HEK293T (cell line): Measurements from ENCODE around the gene CASR.

Experiments
- CTCF ChIA-PET: fragments of 350-600 bp; formaldehyde crosslinking; extraction: SDS; loops from one replicate; lab custom pipeline; 2021; ENCODE audit warnings: antibody characterized with exemption, inconsistent platforms; lab: Yijun Ruan, JAX
- POLR2A ChIA-PET: fragments of 350-600 bp; formaldehyde crosslinking; extraction: SDS; loops from one replicate; lab custom pipeline; 2020; ENCODE audit warnings: antibody characterized with exemption, inconsistent platforms; lab: Yijun Ruan, JAX
- DNase-seq: peaks from one replicate; pipeline ENCODE4 v3.0.0; 2012; ENCODE audit warnings: mixed read lengths; ENCODE audit errors: extremely low spot score
- ARNT ChIP-seq: fragments of 450-650 bp; IDR thresholded peaks from 2 replicates; pipeline ENCODE4 v1.6.1; 2017; ENCODE audit warnings: mild to moderate bottlenecking
- BHLHE40 ChIP-seq: fragments of 450-650 bp; IDR thresholded peaks from 2 replicates; pipeline ENCODE4 v1.6.1; 2016; ENCODE audit warnings: mild to moderate bottlenecking, moderate library complexity, borderline replicate concordance
- CTBP1 ChIP-seq: fragments of 450-650 bp; IDR thresholded peaks from 2 replicates; pipeline ENCODE4 v1.6.1; 2016; ENCODE audit warnings: borderline replicate concordance
- ELF4 ChIP-seq: fragments of 450-650 bp; IDR thresholded peaks from 2 replicates; pipeline ENCODE4 v1.6.1; 2017; ENCODE audit warnings: antibody characterized with exemption
- FOXA1 ChIP-seq: fragments of 450-650 bp; IDR thresholded peaks from 2 replicates; pipeline ENCODE4 v1.6.1; 2016; ENCODE audit warnings: mild to moderate bottlenecking
- FOXK2 ChIP-seq: fragments of 450-650 bp; IDR thresholded peaks from 2 replicates; pipeline ENCODE4 v1.6.1; 2016; ENCODE audit warnings: mild to moderate bottlenecking
- FOXM1 ChIP-seq: fragments of 450-650 bp; IDR thresholded peaks from 2 replicates; pipeline ENCODE4 v1.6.1; 2017; ENCODE audit warnings: mild to moderate bottlenecking, borderline replicate concordance
- HDGF ChIP-seq: fragments of 450-650 bp; IDR thresholded peaks from 2 replicates; pipeline ENCODE4 v1.6.1; 2017; ENCODE audit warnings: antibody characterized with exemption, borderline replicate concordance
- L3MBTL2 ChIP-seq: fragments of 450-650 bp; conservative IDR thresholded peaks from 2 replicates; pipeline ENCODE4 v1.6.1; 2016; ENCODE audit warnings: mild to moderate bottlenecking
- LEF1 ChIP-seq: fragments of 450-650 bp; IDR thresholded peaks from 2 replicates; pipeline ENCODE4 v1.6.1; 2017; ENCODE audit warnings: mild to moderate bottlenecking, borderline replicate concordance
- NFRKB ChIP-seq: fragments of 450-650 bp; IDR thresholded peaks from 2 replicates; pipeline ENCODE4 v1.6.1; 2016; ENCODE audit warnings: mild to moderate bottlenecking, moderate library complexity
- PKNOX1 ChIP-seq: fragments of 450-650 bp; IDR thresholded peaks from 2 replicates; pipeline ENCODE4 v1.6.1; 2016
- SP1 ChIP-seq: fragments of 450-650 bp; IDR thresholded peaks from 2 replicates; pipeline ENCODE4 v1.6.1; 2017
- SUZ12 ChIP-seq: fragments of 450-650 bp; IDR thresholded peaks from 2 replicates; pipeline ENCODE4 v1.6.1; 2016; ENCODE audit warnings: mild to moderate bottlenecking
- TARDBP ChIP-seq: fragments of 450-650 bp; IDR thresholded peaks from 2 replicates; pipeline ENCODE4 v1.6.1; 2016
- ZNF384 ChIP-seq: fragments of 450-650 bp; IDR thresholded peaks from 2 replicates; pipeline ENCODE4 v1.6.1; 2016

CASR gene

GRCh38 chr3:122294359-122294758, 110.9 kb downstream of the CASR start:
- ChIA-PET CTCF (no interaction called here), POLR2A (no interaction called here)
- DNase-seq, result no peak
- TF ChIP-seq FOXM1 (no peak), TARDBP (no peak), ZNF384 (no peak), NFRKB (no peak), BHLHE40 (no peak), LEF1 (no peak), PKNOX1 (no peak), SP1 (no peak), ELF4 (no peak), CTBP1 (no peak), FOXK2 (no peak), SUZ12 (no peak), ARNT (no peak), FOXA1 (no peak), HDGF (no peak)

- ChIA-PET POLR2A (no interaction called here), CTCF (no interaction called here)
- no peak for DNase-seq
- TF ChIP-seq ELF4 (no peak), BHLHE40 (no peak), SUZ12 (no peak), L3MBTL2 (no peak)
Measured at GRCh38 chr3:122295266-122296062, 112.0 kb downstream of the CASR start.

GRCh38 chr3:122298239-122298638, 114.8 kb downstream of the CASR start:
- POLR2A ChIA-PET, result no interaction called here
- TF ChIP-seq TARDBP (no peak), NFRKB (no peak), FOXK2 (no peak), FOXM1 (no peak), BHLHE40 (no peak)
- CTCF ChIA-PET, result no interaction called here
- DNase-seq, result no peak

- ChIA-PET CTCF (no interaction called here), POLR2A (no interaction called here)
- TF ChIP-seq FOXM1, result no peak
- TF ChIP-seq SP1, result no peak
- no peak for TF ChIP-seq SUZ12
- TF ChIP-seq ZNF384, result no peak
- TF ChIP-seq ARNT, result no peak
- TF ChIP-seq HDGF, result no peak
- no peak for TF ChIP-seq L3MBTL2
- no peak for TF ChIP-seq FOXK2
- TF ChIP-seq ELF4, result no peak
- no peak for TF ChIP-seq CTBP1
- no peak for TF ChIP-seq TARDBP
- TF ChIP-seq FOXA1, result no peak
- no peak for TF ChIP-seq PKNOX1
- TF ChIP-seq BHLHE40, result no peak
- no peak for TF ChIP-seq LEF1
- no peak for TF ChIP-seq NFRKB
- no peak for DNase-seq
Measured at GRCh38 chr3:122299215-122299614, 115.7 kb downstream of the CASR start.

GRCh38 chr3:122299872-122300460, 116.5 kb downstream of the CASR start:
- DNase-seq, result peak; percentile 17

GRCh38 chr3:122301063-122301462, 117.6 kb downstream of the CASR start:
- no peak for TF ChIP-seq NFRKB
- TF ChIP-seq FOXA1, result no peak
- no peak for TF ChIP-seq SUZ12
- no peak for TF ChIP-seq TARDBP
- TF ChIP-seq L3MBTL2, result no peak
- no peak for TF ChIP-seq LEF1
- TF ChIP-seq PKNOX1, result no peak
- TF ChIP-seq SP1, result no peak
- no peak for TF ChIP-seq ZNF384
- no peak for TF ChIP-seq FOXM1
- TF ChIP-seq CTBP1, result no peak
- no peak for TF ChIP-seq ELF4
- TF ChIP-seq BHLHE40, result no peak
- TF ChIP-seq HDGF, result no peak
- TF ChIP-seq ARNT, result no peak
- no peak for TF ChIP-seq FOXK2
- ChIA-PET CTCF (no interaction called here), POLR2A (no interaction called here)
- DNase-seq, result no peak

More at GRCh38 chr3:122299872-122300460, 116.5 kb downstream of the CASR start:
- POLR2A ChIA-PET, result no interaction called here
- CTCF ChIA-PET, result no interaction called here
- no peak for TF ChIP-seq SUZ12
